GM08714 (cell line): ENCODE measurements around the gene CYP2C18.
"Not testable (repeated sequence)": the region's sequence is repeated elsewhere in the genome, so short reads cannot be mapped to it uniquely, and the experiment has no call there.

Source experiments
- H3K4me3 ChIP-seq: fragments of 200-500 bp; sonication (Bioruptor generic); 2 replicates; pipeline ENCODE4 v1.5.1; 2014; ENCODE audit warnings: mild to moderate bottlenecking, low read length, inconsistent platforms
- ZNF274 ChIP-seq: IDR thresholded peaks from 2 replicates; pipeline ENCODE4 v1.6.1; 2012; ENCODE audit warnings: mild to moderate bottlenecking, low read depth, low read length

CYP2C18 gene

DNA sequence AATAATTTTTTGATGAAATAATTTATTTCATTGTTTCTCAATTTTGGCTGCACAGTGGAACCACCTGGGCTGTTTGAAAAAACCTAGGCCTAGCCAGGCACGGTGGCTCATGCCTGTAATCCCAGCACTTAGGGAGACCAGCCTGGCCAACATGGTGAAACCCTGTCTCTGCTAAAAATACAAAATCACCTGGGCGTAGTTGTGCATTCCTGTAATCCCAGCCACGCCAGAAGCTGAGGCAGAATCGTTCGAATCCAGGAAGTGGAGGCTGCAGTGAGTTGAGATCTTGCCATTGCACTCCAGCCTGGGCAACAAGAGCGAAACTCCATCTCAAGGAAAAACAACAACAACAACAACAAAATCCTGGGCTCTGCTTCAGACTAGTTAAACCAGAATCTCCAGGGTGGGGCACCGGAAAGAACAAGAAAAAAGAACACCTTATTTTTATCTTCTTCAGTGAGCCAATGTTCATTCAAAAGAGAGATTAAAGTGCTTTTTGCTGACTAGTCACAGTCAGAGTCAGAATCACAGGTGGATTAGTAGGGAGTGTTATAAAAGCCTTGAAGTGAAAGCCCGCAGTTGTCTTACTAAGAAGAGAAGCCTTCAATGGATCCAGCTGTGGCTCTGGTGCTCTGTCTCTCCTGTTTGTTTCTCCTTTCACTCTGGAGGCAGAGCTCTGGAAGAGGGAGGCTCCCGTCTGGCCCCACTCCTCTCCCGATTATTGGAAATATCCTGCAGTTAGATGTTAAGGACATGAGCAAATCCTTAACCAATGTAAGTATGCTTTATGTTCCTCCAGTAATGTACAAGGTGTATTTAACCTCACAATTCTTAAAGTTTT, at the start of gene CYP2C18:
TSS of gene CYP2C18 (plus strand) at position 516 of the 841 bp plus-strand sequence. CDS start at position 607, 91 bp downstream.
- no peak for TF ChIP-seq ZNF274
- no peak within 1 kb of the TSS for H3K4me3 ChIP-seq

DNA sequence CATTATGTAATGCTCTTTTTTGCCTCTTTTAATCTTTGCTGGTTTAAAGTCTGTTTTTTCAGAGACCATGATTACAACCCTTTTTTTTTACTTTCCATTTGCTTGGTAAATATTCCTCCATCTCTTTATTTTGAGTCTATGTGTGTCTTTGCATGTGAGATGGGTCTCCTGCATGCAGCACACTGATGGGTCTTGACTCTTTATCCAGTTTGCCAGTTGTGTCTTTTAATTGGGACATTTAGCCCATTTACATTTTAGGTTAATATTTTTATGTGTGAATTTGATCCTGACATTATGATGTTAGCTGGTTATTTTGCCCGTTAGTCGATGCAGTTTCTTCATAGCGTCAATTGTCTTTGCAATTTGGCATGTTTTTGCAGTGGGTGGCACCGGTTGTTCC, 45.4 kb upstream of the CYP2C18 start:
- not testable (repeated sequence) for H3K4me3 ChIP-seq

DNA sequence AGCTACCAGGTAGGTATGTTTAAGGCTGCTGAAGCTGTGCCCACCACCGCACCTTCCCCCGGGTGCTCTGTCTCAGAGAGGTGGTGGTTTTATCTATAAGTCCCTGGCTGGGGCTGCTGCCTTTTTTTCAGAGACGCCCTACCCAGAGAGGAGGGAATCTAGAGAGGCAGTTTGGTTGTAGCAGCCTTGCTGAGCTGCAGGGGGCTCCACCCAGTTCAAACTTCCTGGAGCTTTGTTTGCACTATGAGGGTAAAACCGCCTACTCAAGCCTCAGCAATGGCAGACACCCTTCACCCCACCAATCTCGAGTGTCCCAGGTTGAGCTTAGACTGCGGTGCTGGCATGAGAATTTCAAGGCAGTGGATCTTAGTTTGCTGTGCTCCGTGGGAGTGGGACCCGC, 43.6 kb upstream of the CYP2C18 start:
- no peak for TF ChIP-seq ZNF274
- no peak overlapping the region for H3K4me3 ChIP-seq

DNA sequence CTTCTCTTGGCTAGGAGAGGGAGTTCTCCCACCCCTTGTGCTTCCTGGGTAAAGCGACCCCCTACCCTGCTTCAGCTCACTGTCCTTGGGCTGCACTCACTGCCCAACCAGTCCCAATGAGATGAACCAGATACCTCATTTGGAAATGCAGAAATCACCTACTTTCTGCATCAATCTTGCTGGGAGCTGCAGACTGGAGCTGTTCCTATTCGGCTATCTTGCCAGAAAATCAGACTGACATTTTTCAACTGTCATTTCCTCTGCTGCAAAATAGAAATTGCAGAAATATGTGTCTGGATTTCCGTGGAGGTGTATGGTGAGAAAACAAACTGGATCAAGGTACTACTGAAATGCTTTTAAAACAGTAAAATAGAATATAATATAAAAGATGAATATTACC, 43.0 kb upstream of the CYP2C18 start:
- TF ChIP-seq ZNF274, result no peak
- no peak overlapping the region for H3K4me3 ChIP-seq

DNA sequence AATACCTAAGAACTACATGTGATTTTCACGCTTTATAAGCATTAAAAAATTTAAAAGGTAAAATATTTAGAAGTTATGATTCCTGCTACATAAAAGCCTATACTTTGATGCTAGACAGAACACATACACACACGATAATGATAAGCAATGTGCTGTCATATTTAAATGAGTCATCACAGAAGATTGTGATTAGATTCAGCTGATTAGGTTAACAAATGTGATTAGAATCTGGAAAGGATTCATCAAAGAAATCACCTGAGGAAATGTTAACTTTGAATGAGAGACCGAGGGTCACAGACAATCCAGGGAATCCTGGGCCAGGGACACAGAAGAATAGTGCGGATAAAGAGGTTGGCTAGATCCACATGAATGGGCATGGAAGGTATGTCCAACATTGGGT, 42.0 kb upstream of the CYP2C18 start:
- H3K4me3 ChIP-seq, result no peak overlapping the region
- no peak for TF ChIP-seq ZNF274

DNA sequence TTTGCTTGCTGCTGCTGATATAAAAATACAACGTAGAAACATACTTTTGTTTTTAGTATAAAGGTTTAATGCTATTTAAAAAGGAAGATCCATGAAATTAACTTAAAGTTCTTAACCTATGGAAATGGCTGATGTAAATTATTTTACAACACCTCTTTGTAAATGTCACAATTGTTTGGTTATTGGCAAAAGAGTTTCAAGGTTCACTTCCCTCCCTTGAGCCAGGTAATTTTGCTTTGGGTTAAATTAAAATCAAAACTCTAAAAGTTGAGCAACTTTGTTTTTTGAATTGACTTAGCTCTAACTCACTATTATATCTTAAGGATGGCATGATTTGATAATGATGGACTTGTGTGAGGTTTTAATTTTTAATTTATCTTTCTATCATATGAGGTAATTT, 39.2 kb upstream of the CYP2C18 start:
- no peak overlapping the region for H3K4me3 ChIP-seq
- no peak for TF ChIP-seq ZNF274

DNA sequence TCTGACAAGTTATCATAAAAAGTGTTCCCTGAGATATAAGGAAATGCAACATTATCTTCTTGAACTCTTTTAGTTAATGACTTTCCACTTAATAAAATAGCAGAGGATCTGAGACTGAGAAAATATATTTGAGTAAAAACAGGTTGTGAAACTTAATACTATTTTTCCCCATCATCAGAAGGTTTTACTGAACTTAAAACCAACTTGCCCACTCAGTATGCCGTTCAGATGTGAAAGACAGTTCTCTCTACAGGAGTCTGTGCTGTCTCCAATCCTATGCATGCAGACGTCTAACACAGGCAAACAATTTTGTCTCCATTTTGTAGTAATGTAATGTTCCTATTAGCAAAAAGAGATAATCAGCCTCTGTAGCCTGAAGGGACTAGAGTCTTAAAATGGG, 38.2 kb upstream of the CYP2C18 start:
- TF ChIP-seq ZNF274, result no peak
- no peak overlapping the region for H3K4me3 ChIP-seq

DNA sequence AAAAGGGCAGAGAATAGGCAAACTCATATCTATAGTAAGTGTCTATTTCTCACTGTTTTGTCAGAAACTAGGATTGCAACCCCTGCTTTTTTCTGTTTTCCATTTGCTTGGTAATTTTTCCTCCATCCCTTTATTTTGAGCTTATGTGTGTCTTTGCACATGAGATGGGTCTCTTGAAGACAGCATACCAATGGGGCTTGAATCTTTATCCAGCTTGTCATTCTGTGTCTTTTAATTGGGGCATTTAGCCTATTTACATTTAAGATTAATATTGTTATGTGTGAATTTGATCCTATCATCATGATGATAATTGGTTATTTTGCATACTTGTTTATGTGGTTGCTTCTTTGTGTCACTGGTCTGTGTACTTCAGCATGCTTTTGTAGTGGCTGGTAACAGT, 28.3 kb upstream of the CYP2C18 start:
- H3K4me3 ChIP-seq, result not testable (repeated sequence)

DNA sequence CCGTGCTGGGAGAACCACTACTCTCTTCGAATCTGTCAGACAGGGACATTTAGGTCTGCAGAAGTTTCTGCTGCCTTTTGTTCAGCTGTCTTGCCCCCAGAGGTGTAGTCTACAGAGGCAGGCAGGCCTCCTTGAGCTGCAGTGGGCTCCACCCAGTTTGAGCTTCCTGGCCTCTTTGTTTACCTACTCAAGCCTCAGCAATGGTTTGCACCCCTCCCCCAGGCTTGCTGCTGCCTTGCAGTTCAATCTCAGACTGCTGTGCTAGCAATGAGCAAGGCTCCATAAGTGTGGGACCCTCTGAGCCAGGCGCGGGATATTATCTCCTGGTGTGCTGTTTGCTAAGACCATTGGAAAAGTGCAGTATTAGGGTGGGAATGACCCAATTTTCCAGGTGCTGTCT, 20.5 kb upstream of the CYP2C18 start:
- H3K4me3 ChIP-seq, result not testable (repeated sequence)

DNA sequence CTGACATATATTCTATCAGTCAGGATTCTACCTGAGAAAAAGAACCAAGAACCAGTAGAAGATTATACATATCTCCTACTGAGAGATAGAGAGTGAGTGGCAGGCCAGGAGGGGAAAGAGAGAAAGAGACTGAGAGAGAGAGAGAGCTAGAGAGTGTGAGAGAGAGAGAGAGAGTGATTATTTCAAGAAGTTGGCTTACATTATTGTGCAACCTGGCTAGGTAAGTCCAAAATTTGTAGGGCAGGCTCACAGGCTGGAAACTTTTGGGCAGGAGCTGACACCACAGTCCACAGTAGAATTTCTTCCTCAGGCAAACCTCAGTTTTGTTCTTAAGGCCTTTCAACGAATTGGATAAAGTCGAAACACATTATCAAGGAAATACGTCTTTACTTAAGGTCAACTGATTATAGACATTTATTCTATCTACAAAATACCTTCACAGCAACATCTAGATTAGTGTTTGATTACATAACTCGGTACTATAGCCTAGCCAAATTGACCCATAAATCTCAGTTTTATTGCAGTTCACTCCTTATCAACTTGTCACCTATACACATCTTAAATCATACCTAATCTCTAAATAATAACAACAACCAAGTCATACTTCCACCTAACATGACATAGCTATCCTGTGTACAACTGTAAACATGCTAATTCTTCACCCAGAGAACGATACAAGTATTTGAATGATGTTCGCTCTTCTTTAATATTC, 17.0 kb upstream of the CYP2C18 start:
- no peak overlapping the region for H3K4me3 ChIP-seq
- TF ChIP-seq ZNF274, result no peak

DNA sequence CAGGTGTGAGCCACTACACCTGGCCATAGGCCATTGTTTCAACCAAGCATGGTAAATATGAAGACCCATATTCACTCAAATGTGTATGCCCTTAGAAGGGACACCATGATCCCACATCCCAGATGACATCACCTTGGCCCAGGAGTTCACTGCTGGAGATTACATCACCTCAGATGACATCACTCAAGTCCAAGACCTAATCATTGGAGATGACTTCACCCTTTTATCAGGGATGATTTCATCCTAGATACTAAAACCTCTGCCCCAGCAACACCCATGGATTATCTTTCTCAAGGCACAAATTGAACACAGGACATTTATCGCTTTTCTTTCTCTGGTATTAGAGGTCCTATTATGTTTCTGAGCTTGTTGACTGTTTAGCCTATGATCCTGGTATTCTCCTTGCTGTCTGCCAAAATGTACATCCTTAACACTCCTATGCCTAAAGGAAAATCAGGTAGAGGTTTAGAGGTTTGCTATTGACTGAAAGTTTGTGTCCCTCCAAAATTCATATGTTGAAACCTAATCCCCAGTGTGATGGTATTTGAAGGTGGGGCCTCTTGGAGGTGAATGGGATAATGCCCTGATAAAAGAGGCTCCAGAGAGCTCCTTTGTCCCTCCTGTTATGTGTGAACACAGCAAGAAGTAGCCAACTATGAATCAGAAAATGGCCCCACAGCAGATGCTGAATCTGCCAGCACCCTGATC, 9.8 kb upstream of the CYP2C18 start:
- H3K4me3 ChIP-seq, result no peak overlapping the region
- TF ChIP-seq ZNF274, result no peak

DNA sequence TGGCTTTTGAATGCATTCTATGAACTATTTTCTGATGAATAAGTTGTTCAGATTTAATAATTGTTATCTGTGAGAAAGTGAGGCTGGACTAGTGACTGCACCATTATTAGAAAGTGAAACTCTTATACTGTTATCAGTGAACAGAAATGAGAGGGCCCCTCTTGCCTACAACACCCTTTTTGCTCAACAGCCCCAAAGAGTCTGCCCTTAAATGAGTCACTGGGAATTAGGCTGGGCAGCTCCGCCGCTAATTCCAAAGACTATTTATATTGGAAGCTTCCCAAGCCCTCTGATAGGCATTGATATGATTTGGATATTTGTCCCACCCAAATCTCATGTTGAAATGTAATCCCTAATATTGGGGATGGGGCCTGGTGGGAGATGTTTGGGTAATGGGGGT, 7.0 kb upstream of the CYP2C18 start:
- TF ChIP-seq ZNF274, result no peak
- H3K4me3 ChIP-seq, result no peak overlapping the region

DNA sequence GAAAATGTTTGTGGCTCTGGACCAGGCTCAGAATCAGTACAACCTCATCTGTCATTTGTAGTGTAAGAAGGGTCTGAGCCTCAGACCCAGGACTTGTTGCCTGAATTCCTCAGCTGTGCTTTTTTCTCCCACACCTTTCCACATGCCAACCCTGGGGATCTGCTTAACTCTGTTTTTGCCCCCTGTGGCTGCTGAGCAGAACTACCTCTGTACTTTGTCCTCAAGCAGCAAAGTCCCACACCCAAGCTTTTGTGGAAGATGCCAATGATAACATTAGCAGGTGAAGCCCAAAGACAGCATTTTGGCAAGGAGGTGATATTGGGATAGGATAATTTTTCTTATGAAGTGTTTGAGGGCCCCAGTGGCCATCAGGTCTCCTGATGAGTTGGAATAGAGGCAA, 5.8 kb upstream of the CYP2C18 start:
- no peak overlapping the region for H3K4me3 ChIP-seq
- no peak for TF ChIP-seq ZNF274

DNA sequence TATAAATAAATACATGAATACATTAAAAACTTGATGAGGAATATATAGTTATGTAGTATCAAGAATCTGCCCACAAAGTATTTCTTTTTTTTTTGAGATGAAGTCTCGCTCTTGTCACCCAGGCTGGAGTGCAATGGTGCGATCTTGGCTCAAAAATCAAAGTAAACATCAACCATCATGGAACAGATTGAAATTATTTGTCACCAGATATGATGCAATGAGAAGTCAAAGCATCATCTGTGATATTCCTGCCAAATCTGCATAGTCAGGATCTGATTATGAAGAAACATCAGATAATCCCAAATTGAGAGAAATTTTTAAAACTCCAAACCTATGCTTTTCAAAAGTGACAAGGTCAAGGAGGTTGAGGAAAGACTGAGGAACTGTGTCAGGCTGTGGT, 5.1 kb upstream of the CYP2C18 start:
- H3K4me3 ChIP-seq, result no peak overlapping the region
- no peak for TF ChIP-seq ZNF274

DNA sequence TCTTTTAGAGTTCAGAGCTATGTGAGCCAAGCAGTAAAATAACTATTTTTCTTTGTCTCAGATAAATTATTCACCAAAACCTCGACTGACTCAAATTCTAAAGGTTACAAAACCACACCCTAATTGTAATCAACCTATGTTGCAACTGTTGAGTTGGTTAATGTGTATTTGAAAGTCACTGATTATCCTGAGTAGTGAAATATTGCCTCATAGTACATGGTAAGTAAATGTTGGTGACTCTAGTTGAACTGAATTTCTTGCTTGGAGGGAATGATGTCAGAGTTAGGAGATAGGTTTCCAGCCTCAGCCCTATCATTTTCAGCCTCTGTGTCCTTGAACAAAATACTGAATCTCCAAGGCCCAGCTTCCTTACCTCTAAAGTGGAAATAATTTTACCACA, 3.0 kb upstream of the CYP2C18 start:
- no peak overlapping the region for H3K4me3 ChIP-seq
- TF ChIP-seq ZNF274, result no peak

DNA sequence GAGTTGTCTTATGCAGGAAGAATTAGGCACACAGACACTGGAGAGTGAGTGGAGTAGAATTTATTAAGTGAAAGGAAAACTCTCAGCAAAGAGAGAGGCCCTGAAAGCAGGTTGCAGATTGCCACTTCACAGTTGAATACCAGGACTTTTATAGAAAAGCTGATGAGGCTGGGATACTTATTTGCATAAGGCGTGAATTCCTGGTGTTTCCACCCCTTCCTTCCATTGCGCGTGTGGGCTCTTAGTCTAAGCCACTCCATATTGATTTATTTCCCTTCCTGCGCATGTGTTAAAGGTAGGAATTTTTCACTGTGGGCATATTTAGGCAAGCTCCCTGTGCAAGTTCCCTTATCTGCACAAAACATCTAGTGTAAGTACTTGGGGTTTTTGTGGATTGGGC, 893 bp upstream of the CYP2C18 start:
- H3K4me3 ChIP-seq, result not testable (repeated sequence)
